Smooth muscle cell (in vitro differentiated cells): ENCODE results near the gene KLC1. TPM values are rescaled to one million over a fixed set of nuclear protein-coding genes. Genes with fewer than 3 reads are reported as not detected.

Source experiments
- DNase-seq: peaks from one replicate; lab custom pipeline; 2025; ENCODE audit not compliant: unreplicated experiment; lab: John Stamatoyannopoulos, UW
- H2AFZ ChIP-seq: fragments of 200-600 bp; sonication (generic); 2 replicates; pipeline ENCODE4 v1.6.0; 2016; ENCODE audit warnings: antibody characterized with exemption, low read depth, mild to moderate bottlenecking
- H3F3A ChIP-seq: fragments of 200-600 bp; sonication (generic); 2 replicates; pipeline ENCODE4 v1.6.0; 2017; ENCODE audit warnings: antibody characterized with exemption, low read depth
- H3K27ac ChIP-seq: fragments of 200-600 bp; sonication (generic); 2 replicates; pipeline ENCODE4 v1.5.1; 2016; ENCODE audit warnings: low read depth, mild to moderate bottlenecking
- H3K27me3 ChIP-seq: fragments of 200-600 bp; sonication (generic); 2 replicates; pipeline ENCODE4 v1.6.1; 2016; ENCODE audit warnings: low read depth, mild to moderate bottlenecking
- H3K36me3 ChIP-seq: fragments of 200-600 bp; sonication (generic); 2 replicates; pipeline ENCODE4 v1.5.1; 2016; ENCODE audit warnings: low read depth
- H3K4me1 ChIP-seq: fragments of 200-600 bp; sonication (generic); 2 replicates; pipeline ENCODE4 v1.5.1; 2016; ENCODE audit warnings: low read depth
- H3K4me2 ChIP-seq: fragments of 200-600 bp; sonication (generic); 2 replicates; pipeline ENCODE4 v1.6.0; 2016; ENCODE audit warnings: mild to moderate bottlenecking
- H3K4me3 ChIP-seq: fragments of 200-600 bp; sonication (generic); 2 replicates; pipeline ENCODE4 v1.5.1; 2016; ENCODE audit warnings: mild to moderate bottlenecking
- H3K79me2 ChIP-seq: fragments of 200-600 bp; sonication (generic); 2 replicates; pipeline ENCODE4 v1.6.0; 2016; ENCODE audit warnings: low read depth, mild to moderate bottlenecking
- H3K9ac ChIP-seq: fragments of 200-600 bp; sonication (generic); 2 replicates; pipeline ENCODE4 v1.6.0; 2016; ENCODE audit warnings: low read depth
- H3K9me3 ChIP-seq: fragments of 200-600 bp; sonication (generic); replicated peaks from 2 replicates; pipeline ENCODE4 v1.5.1; 2016; ENCODE audit warnings: low read depth
- H4K20me1 ChIP-seq: fragments of 200-600 bp; sonication (generic); 2 replicates; pipeline ENCODE4 v1.6.0; 2016; ENCODE audit warnings: low read depth
- CTCF ChIP-seq: fragments of 200-600 bp; sonication (generic); IDR thresholded peaks from 2 replicates; pipeline ENCODE4 v1.5.1; 2017; ENCODE audit warnings: borderline replicate concordance, mild to moderate bottlenecking, antibody characterized with exemption; ENCODE audit not compliant: insufficient read depth, poor library complexity, severe bottlenecking
- WGBS: methylation state at CpG from one replicate; pipeline ENCODE4 v1.1.7; 2016; ENCODE audit warnings: low lambda C conversion rate; 5-methylcytosine and 5-hydroxymethylcytosine counted together
- polyA plus RNA-seq: library from polyadenylated mRNA; unstranded; fragments of >200 nt; fragmentation: Nextera tagmentation; extraction: Ambion mirVana; gene quantifications from 2 replicates; pipeline ENCODE4 v1.2.1, GENCODE V29; 2016
- total RNA-seq: library from RNA; depleted of rRNA; stranded (reverse); fragments of >200 nt; gene quantifications from 2 replicates; pipeline ENCODE4 v1.2.3, GENCODE V29; 2014

The KLC1 gene
- total and polyA plus RNA-seq, 2 experiments from 2014 or later = 167 to 224 TPM

DNA sequence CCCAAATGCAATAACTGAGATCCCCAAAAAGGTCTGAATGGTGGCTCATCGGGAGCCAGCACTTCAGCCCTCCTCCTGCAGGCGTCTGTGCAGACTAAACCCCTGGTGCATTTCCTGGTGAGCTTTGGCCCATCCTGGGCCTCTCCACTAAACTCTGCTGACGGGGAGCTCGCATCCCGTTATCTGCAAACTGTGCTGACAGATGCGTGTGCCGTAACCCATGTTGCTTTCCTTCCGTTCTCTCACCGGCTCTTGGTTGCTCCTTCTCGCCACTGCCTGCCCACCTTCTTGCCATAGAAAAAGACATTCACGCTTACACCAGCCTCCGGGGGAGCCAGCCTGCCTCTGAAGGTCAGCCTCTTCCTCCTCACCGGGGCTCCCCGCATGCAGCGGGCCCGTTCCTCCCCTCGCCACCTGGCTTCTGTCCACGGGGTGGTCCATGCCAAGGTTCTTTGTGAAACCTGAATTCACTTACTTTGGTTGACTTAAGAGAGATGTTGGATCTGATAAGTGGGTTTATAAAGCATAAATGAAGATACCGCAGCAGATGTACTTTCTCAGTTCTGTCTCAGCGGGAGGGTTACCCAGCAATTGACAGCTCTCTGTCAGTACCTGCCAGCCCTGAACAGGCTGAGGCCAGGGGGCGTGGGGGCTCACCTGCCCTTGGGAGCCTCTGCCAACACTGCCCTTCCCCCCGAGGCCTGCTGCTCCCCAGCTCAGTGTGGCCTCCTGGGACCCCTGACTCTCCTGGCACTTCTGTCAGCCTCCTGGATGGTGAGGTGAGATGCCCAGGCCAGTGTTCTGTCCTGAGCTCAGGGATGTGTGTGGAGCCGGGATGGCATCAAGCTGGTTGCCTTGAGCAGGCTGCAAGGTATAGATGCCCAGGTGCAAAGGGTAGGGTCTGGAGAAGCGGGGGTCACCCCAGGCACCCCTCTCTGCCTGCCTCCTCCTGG is 100.8 kb downstream of the KLC1 start:
- 91% methylated on average over 24 of the region's 24 CpGs for WGBS

GRCh38 chr14:103730490-103731035 is 101.6 kb downstream of the KLC1 start:
- H4K20me1 ChIP-seq = peaks cover 51% of the 10 kb centered on the region
- peak; percentile 9 for TF ChIP-seq CTCF
- H3K36me3 ChIP-seq = no peaks in the 10 kb centered on the region

More for the DNA sequence above, 100.8 kb downstream of the KLC1 start:
- H3F3A ChIP-seq = no peaks in the 10 kb centered on the region
- no peak overlapping the region for H3K9ac ChIP-seq
- no peak overlapping the region for H2AFZ ChIP-seq
- H3K79me2 ChIP-seq = peaks cover 23% of the 10 kb centered on the region
- H3K27ac ChIP-seq = no peak overlapping the region
- H3K4me1 ChIP-seq = no peaks in the 10 kb centered on the region
- DNase-seq = no peak
- no peak overlapping the region for H3K4me2 ChIP-seq
- no peak overlapping the region for H3K4me3 ChIP-seq
- H3K27me3 ChIP-seq = no peaks in the 10 kb centered on the region
- H4K20me1 ChIP-seq = peaks cover 59% of the 10 kb centered on the region
- no peak for TF ChIP-seq CTCF
- no peaks in the 10 kb centered on the region for H3K36me3 ChIP-seq
- no peaks in the 10 kb centered on the region for H3K9me3 ChIP-seq

GRCh38 chr14:103731481-103731880 is 102.5 kb downstream of the KLC1 start:
- TF ChIP-seq CTCF = no peak

More at GRCh38 chr14:103730490-103731035, 101.6 kb downstream of the KLC1 start:
- Histone ChIP-seq H3K4me3 (no peak overlapping the region), H3K9ac (no peak overlapping the region), H3K27me3 (no peaks in the 10 kb centered on the region), H2AFZ (no peak overlapping the region), H3K4me2 (no peak overlapping the region), H3K27ac (no peak overlapping the region), H3K79me2 (peaks cover 16% of the 10 kb centered on the region), H3K4me1 (no peaks in the 10 kb centered on the region), H3F3A (no peaks in the 10 kb centered on the region), H3K9me3 (no peaks in the 10 kb centered on the region)
- WGBS = 94% methylated on average over 15 of the region's 15 CpGs
- DNase-seq = no peak

More at GRCh38 chr14:103731481-103731880, 102.5 kb downstream of the KLC1 start:
- Histone ChIP-seq H3F3A (no peaks in the 10 kb centered on the region), H3K4me1 (no peaks in the 10 kb centered on the region), H3K9ac (no peak overlapping the region), H3K4me3 (no peak overlapping the region), H3K79me2 (peaks cover 7% of the 10 kb centered on the region), H3K9me3 (no peaks in the 10 kb centered on the region), H4K20me1 (peaks cover 42% of the 10 kb centered on the region), H2AFZ (no peak overlapping the region), H3K27me3 (no peaks in the 10 kb centered on the region), H3K27ac (no peak overlapping the region), H3K36me3 (no peaks in the 10 kb centered on the region), H3K4me2 (no peak overlapping the region)
- 98% methylated on average over 15 of the region's 15 CpGs for WGBS
- no peak for DNase-seq
